ENCODE data around the gene ZFYVE19.

ZFYVE19 gene

DNA sequence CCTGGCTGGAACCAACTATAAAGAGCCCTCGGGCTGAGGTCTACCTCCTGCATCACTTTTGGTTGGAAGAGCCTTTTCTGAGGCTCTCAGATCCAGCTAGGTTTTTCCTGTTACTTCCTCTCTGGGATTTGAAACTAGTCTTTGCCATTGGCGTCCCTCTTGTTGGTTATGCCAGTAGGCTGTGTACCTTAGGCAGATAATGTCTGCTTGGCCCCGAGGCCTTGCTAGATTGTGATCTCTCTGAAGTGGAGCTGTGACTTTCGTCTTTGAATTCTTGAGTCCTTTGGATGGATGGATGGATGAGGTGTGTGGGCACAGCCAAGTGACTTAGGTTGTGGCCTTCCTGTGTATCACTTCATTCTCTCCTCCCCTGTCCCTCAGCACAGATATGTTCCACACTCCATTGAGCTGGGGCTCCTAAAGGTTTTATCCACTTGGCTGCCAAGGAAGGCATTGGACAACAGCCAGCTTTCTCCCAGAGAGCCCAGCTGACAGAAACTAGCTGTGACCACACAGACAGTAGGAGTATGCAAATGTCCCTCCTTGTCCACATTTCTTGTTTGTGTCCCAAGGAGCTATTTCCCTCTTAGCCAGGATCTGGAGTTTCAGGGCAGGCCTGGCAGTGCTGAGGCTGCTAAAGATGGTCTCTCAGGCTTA, 8.3 kb downstream of the ZFYVE19 start:
- DNase-seq, result no peak

DNA sequence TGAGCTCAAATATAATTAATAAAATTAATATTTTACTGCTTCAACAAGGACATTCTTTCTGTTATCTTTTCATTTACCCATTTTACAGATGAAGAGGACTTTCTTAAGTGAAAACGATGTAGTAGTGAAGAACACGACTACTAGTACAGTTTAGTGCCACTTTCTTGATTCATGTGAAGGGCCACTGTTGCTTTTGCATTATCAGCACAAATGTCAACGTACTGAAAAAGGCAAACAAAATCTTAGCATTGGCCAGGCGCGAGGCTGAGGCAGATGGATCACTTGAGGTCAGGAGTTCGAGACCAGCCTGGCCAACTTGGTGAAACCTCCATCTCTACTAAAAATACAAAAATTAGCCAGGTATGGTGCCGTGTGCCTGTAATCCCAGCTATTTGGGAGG, 12.2 kb downstream of the ZFYVE19 start:
- no peak for DNase-seq

DNA sequence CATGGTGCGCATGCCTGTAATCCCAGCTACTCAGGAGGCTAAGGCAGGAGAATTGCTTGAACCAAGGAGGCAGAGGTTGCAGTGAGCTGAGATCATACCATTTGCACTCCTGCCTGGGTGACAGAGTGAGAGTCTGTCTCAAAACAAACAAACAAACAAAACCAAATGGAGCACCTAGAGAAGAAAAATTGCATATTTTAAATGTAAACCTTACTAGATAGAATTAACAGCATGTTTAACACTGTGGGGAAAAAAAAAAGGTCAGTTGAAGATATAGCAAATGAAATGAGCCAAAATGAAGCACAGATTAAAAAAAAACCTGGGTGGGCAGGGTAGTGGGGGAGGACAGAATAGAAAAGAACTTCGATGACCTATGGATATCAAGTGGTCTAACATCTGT, 14.3 kb downstream of the ZFYVE19 start:
- DNase-seq, result no peak

DNA sequence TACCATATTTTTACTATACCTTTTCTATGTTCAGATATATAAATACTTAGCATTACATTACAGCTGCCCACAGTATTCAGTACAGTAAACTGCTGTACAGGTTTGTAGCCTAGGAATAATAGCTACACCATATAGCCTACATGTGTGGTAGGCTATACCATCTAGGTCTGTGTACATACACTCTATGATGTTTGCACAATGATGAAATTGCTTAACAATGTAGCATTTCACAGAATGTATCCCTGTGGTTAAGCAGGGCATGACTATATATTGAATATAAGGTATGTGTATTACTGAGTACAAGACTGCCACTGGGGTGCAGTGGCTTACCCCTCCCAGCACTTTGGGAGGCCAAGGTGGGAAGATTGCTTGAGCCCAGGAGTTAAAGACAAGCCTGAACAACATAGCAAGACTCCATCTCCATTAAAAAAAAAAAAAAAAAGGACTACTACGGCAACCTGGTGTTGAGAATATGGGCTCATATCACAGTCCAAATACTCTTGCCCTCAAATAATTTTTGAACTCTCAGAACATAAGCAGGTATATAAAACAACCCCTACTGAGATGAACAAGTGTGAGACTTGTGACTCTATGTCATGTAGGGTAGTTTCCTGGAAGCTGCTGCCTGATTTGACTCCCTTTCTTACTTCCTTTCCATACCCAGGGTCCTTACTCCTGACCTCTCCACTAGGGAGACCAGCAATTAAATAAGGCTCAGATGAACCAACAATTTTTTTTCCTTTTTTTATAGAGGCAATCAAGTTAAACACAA, 16.9 kb downstream of the ZFYVE19 start:
- DNase-seq, result no peak

DNA sequence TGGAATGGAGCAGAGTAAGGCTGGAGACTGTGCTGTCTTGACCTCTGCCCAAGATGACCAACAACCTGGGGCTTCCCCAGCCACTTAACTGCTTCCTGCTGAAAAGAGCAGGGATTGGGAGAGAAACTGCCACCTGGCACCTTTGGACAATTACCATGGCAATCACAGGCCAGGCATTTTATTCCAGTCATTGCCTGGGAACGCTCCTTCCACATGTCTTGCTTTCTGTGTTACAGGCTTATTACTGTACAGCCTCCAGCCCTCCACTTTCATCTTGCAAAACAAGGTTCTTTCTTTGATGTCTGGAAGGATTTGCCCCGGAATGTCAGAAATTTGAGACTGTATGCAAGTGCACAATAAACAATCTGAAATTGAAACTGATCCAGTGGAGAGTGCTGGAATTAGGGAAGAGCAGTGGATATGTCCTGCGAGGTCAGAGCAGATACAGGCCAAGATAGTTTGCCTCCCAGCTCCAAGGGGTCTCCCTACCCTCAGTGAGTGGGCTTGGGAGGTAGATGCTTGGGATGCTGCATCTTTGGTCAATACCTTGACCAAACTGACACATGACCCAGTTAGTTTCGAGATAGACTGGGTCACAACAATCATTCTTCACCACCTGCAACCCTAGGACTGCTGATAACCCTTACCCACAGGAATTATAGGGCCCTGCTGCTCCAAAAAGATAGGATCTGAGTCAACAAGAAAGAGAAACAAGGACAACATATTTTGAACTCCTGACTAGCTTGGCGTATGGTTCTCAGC, 19.0 kb downstream of the ZFYVE19 start:
- no peak for DNase-seq

DNA sequence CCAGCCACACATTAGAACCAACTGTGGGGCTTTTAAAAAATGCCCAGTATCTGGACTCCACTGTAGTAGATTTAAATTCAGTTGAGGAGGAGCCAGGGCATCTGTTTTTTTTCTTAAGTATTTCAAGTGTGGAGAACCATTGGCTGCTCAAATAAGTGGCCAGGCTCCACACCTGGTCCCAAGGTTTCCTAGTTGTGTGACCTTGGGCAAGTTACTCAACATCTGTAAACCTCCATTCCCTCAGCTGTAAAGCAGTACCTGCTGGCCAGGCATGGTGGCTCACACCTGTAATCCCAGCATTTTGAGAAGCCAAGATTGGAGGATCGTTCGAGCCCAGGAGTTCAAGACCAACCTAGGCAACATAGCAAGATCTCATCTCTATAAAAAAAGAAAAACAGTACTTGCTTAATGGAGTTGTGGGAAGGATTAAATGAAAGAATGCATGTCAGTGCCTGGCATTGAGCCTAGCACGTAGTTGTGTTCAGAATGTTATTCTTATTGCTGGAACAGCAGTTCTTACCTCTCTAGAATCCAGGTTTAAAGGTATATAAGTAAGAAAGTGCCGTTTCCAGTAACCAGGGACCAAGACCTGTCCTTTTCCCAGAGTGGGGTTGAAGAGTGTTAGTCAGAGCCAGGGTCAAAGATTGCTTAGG, 19.7 kb downstream of the ZFYVE19 start:
- DNase-seq, result no peak

DNA sequence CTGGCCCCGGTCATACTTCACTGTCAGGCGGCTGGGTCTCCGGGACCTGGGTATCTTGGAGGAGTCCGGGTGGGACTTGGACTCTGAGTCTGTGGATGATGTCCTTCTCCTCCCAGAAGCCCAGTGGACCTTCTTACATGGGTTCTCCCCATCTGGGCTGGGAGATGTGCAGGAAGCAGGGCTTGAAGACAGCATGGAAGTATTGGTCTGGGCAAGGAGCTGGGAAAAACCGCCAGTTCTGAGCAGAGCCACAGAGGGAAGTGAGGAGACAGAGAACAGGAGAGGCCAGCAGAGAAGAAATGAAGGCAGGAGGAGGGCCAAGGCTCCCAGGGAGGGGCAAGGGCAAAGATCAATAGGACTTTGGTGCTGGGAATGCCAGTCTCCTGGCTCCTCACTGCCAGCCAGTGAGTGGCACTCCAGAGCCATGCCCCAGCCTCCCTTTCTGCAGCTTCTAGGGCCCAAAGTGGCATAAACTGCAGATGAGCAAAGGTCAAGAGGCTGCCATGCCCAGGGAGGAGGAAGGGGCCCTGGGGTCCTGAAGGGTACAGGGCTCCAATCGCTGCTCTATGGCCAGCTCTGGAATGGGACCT, 21.7 kb downstream of the ZFYVE19 start, which contains the start of gene PPP1R14D:
PPP1R14D (minus strand) TSS at position 262 of the 590 bp plus-strand sequence; CDS start at position 195, 67 bp downstream.
- DNase-seq, result no peak

DNA sequence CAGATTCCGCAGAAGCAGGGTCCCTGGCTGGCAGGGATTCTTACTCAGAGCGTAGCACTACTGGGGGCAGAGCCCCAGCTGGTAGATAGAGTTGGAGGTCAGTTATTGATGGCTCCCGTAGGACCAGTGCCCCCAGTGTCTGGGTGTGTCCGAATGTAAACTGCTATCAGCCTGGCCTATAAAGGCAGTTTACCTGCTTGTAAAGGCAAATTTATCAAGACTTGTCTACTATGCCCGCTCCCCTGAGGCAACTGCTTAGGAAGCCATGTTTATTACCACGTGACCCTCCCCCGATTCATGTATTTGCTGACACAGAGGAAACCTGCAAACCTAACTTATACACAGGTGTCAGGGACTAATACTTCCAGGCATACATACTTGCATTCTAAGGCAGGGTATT, 22.2 kb downstream of the ZFYVE19 start:
- no peak for DNase-seq

DNA sequence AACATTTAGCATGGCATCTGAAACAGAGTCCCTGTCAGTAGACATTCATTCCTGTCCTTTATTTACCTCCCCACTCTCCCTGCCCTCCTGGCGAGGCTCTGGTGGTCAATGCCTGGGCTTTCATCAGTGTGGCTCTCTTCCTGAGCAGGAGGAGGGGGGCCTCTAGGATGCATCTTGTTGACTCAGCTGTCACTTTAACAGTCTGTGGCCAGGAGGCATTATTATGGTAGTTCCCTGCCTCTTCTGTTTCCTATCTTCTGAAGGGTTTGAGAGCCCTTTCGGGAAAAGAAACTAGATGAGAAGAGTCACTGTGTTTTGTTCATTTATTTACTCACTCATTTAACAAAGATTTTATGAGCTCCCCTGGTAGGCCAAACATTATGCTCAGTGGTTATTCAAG, 24.0 kb downstream of the ZFYVE19 start:
- no peak for DNase-seq

DNA sequence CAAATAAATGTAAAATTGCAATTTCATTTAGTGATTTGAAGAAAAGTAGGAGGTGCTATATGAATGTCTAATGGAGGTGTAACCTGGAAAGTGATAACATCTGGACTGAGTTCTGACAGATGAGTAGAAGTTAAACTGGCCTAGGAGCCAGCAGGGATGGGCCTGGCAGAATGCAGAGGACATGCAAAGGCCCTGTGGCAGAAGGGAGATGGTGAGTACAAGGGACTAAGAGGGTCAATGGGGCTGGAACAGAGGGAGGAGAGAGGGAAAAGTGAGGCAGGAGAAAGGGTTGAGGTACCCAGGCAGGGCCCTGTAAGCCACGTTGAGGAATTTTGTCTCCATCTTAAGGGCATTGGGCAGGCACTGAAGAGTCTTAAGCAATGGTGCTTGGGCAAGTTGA, 25.0 kb downstream of the ZFYVE19 start:
- no peak for DNase-seq

DNA sequence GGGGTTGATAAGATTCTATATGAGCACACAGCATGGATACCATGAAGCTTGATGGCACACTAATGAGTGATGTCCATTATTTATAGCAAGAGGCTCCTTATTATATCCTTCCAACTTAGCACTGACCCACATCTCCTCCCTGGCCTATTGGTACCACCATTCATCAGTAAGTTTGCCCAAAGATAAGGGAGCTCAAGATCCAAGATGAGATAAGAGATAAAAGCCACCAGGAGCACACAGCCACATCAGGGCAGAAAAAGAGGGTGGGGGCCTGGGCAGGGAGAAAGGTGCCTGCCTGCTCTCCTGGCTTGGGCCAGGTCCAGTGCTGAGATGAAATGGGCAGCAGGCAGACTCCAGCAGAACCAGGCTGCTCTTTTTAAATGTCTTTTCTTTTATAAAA, 26.0 kb downstream of the ZFYVE19 start:
- no peak for DNase-seq

DNA sequence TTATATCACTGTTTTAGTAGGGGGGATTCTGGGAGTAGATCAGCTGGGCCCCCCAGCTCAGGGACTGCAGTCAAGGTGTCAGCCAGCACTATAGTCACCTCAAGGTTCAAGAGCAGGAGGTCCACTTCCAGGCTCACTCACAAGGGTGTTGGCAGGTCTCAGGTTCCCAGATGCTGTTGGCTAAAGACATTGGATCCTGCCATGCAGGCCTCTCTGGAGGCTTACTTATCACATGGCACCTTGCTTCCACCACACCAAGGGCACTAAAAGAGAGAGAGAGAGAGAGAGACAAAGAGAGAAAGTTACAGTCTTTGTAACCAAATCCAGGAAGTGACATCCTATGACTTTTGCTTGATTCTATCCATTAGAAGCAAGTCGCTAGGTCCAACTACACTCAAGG, 29.1 kb downstream of the ZFYVE19 start:
- no peak for DNase-seq

DNA sequence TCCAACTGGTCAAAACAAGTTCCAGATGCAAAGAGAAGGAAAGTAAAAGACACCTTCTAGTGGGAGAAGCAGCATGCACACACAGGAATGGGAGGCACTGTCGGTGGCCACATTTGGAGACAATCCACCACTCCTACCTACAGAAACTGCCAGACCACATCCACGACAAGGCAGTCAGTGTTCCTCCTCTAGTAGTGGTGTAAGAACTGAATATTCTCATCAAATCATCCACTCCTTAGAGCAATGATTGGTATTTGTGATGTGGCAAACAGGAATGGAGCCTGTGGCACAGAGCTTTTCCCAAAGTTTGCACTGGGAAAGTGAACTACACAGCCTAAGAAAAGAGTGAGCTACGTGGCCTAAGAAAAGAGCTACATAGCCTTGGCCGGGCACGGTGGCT, 31.9 kb downstream of the ZFYVE19 start:
- DNase-seq, result no peak

DNA sequence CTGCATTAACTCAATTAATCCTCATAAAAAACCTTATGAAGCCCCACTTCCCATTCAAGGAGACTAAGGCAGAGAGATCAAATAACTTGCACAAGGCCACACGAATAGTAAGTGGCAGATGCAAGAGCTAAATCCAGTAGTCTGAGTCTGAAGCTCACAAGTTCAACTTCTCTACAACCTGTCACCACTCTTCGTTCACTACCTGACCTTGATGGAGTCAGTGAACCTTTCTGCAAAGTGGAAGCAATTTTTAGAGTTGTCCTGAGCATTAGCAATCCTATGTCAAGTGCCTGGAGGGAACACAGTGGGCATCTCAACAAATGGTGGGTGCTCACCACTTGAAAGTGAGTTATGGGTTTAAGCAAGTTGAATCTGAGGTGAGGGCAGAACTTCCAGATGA, 34.9 kb downstream of the ZFYVE19 start:
- no peak for DNase-seq

DNA sequence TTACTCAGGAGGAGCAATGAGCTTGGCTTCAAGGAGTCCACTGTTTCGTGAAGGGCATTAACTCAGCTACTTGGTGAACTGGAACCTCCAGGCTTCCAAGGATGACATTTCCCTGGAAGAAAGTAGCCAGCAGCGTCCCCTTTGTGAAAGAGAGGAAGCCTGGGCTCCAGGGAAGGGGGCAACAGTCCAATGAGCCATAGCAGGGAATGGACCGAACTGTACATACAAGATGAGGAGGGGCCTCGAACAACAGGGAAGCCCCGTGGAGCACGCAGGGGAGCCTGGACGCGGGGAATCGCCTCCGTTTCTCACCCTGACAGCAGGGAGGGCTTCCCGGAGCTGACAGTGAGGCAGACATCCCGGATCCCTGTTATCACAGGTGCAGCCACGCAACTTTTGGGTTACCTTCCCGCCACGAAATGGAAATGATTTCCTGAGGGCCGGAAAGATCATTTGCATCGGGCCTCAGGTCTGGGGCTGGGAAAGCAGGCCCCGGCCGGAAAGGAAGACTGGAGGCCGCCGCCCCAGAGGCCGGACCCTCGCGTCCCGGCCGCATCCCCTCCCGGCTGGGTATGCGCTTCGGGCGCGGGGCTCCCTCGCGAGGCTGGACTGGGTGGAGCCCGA, 36.5 kb downstream of the ZFYVE19 start:
- no peak for DNase-seq

DNA sequence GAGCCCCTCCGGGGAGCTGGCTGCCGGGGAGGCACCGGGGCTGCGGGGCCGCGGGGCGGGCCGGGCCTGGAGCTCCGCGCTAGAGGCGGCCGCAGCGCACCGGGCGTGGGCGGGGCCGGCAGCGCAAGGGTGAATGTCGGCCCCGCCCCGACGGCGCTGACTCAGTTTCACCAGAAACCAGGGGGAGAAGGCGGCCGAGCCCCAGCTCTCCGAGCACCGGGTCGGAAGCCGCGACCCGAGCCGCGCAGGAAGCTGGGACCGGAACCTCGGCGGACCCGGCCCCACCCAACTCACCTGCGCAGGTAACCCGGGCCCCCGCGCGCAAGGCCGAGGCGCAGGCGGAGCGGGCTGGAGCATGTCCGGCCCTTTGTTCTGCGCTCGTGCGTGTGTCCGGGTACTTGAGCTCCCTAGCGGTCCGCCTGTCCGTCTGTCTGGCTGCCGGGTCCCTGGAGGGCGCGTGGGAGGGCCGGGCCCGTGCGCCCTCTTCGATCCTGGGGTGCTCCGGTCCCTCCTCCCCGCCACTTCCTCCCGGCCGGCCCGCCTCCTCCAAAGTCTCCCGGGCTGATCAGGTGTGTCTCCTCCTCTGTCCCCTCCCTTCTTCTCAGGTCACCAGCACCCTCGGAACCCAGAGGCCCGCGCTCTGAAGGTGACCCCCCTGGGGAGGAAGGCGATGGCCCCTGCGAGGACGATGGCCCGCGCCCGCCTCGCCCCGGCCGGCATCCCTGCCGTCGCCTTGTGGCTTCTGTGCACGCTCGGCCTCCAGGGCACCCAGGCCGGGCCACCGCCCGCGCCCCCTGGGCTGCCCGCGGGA, 37.2 kb downstream of the ZFYVE19 start, which contains the start of gene SPINT1:
SPINT1 (plus strand) TSS at position 164 of the 811 bp plus-strand sequence; CDS start at position 671, 507 bp downstream.
- DNase-seq, result peak; percentile 90

DNA sequence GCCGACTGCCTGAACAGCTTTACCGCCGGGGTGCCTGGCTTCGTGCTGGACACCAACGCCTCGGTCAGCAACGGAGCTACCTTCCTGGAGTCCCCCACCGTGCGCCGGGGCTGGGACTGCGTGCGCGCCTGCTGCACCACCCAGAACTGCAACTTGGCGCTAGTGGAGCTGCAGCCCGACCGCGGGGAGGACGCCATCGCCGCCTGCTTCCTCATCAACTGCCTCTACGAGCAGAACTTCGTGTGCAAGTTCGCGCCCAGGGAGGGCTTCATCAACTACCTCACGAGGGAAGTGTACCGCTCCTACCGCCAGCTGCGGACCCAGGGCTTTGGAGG, 37.8 kb downstream of the ZFYVE19 start:
- peak; percentile 57 for DNase-seq

DNA sequence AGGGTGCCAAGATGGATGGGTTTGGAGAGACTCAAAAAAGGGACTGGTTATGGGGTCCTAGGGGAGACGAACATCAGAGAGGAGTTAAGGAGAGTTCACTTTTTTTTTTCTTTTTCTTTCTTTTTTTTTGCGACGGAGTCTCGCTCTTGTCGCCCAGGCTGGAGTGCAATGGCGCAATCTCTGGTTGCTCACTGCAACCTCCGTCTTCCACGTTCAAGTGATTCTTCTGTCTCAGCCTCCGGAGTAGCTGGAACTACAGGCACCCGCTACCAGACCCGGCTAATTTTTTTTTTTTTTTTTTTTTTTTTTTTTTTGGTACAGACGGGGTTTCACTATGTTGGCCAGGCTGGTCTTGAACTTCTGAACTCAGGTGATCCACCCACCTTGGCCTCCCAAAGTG, 38.1 kb downstream of the ZFYVE19 start:
- DNase-seq, result no peak

DNA sequence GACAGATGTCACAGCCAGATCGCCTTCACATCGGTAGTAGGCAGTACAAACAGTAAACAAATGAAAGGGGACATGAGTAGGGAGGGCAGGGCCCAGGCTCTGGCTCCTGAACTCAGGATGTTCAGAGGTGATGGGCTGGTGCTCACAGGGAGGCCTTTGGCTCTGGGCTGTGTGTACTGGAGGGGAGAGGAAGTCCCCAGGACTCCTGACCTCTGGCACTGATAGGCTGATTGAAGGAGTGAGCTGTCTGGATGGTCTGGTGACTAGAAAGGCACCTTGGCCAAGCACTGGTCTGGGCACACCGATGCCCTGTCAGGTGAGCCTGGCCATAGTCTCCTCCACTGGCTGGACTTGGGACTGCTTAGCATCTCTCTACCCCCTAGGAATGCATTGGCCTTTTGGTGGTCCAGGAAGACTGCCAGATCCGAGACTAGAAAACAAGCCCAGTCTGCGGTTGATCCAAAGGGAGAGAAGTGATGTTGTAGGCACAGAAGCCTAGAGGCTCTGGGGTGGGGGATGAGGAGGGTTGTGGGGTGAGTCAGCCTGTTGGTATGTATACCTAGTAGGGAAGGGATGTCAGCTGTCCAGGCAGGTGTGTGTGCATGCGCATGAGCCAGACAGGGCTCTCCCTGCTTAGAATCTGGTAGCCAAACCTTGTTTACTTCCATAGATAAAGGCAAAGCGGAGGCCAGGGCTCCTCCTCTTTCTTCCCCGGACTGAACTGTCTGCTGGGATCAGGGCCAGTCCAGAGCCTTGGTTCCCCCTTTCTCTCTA, 38.8 kb downstream of the ZFYVE19 start:
- DNase-seq, result no peak

DNA sequence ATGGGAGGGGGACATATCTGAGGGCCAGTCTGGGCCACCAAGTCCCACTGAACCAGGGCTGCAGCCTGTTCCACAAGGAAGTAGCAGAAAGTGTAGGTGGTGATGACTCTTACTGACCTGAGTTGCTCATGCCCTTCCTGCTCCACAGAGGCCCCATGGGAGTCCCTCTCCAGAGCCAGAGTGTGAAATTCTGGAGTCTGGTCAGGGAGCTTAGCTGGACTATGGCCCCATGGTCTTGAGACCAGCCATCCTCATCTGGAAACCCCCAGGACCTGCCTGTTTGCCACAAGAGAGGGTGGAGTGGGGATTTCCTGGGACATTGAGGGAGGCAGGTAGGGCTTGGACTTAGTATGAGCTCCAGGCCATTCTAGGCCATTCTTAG, 39.9 kb downstream of the ZFYVE19 start:
- DNase-seq, result no peak
